Heart right ventricle (tissue), 16 donors: ENCODE data around the gene CSNK1D. TPM values are rescaled to one million over a fixed set of nuclear protein-coding genes. Genes with fewer than 3 reads are reported as not detected.
A peak's percentile ranks its signal among the peaks of the same experiment; 100 is the strongest.

ENCODE experiments used
- ATAC-seq, 8 donors: fragments of 200-7000 bp; cut with Tn5 transposase; one replicate each; pipeline ENCODE4 v1.9.1; 2020; ENCODE audit warnings: mild to moderate bottlenecking in 8 of 8, moderate library complexity in 8 of 8, moderate number of reproducible peaks in 1 of 8
- DNase-seq, 2 donors: peaks; one replicate each; pipeline ENCODE4 v3.0.0-alpha.2; 2020
- H3K27ac ChIP-seq, 10 donors: fragments of 200-600 bp; sonication (generic) in 2 of 10; one replicate each; pipeline versions ENCODE4 v1.5.0 to v1.8.0; 2020 to 2022; ENCODE audit warnings: mild to moderate bottlenecking in 3 of 10
- H3K27me3 ChIP-seq, 7 donors: fragments of 200-600 bp; one replicate each; pipeline ENCODE4 v1.8.0; 2021 to 2022; ENCODE audit warnings: mild to moderate bottlenecking in 2 of 7
- H3K36me3 ChIP-seq, 9 donors: fragments of 200-600 bp; sonication (generic) in 1 of 9; one replicate each; pipeline versions ENCODE4 v1.5.0 to v1.8.0; 2020 to 2022; ENCODE audit warnings: mild to moderate bottlenecking in 2 of 9
- H3K4me1 ChIP-seq, 9 donors: fragments of 200-600 bp; sonication (generic) in 1 of 9; one replicate each; pipeline versions ENCODE4 v1.5.0 to v1.8.0; 2020 to 2022; ENCODE audit warnings: mild to moderate bottlenecking in 4 of 9
- H3K4me3 ChIP-seq, 10 donors: fragments of 200-600 bp; sonication (generic) in 2 of 10; one replicate each; pipeline versions ENCODE4 v1.5.0 to v1.8.0; 2020 to 2022; ENCODE audit warnings: mild to moderate bottlenecking in 7 of 10, moderate library complexity in 2 of 10
- H3K9me3 ChIP-seq, 11 donors: fragments of 200-600 bp in 10 of 11; sonication (generic) in 2 of 11; one replicate each; pipeline versions ENCODE4 v1.5.0 to v1.8.0; 2013 to 2022; ENCODE audit warnings: mild to moderate bottlenecking in 2 of 11, control low read depth in 1 of 11, moderate library complexity in 1 of 11
- WGBS, 2 donors: extraction: QIAGEN DNeasy Blood & Tissue Kit; methylation state at CpG; one replicate each; pipeline ENCODE4 v1.1.7; 2013; ENCODE audit warnings: inconsistent platforms in 1 of 2; 5-methylcytosine and 5-hydroxymethylcytosine counted together
- intact Hi-C, 10 donors: fragments of 100-400 bp; cut with DNase I; formaldehyde crosslinking; loops; one replicate each; pipeline versions ENCODE4 v1.11.1 to v1.14.2; 2022
- polyA plus RNA-seq, 2 donors: library from polyadenylated mRNA; stranded (reverse); fragments of 200-250 nt; gene quantifications; one replicate each; pipeline ENCODE4 v1.2.3, GENCODE V29; 2013
- total RNA-seq, 10 donors: library from RNA; stranded (reverse); fragmentation: NEBNext Ultra II Directional in 3 of 10; extraction: Animal tissue kit (Norgen Biotek cat#: 25700) in 3 of 10; gene quantifications; one replicate each; pipeline versions ENCODE4 v1.2.1 to v1.2.4, GENCODE V29; 2021 to 2023
- TF ChIP-seq, protein P1 (sequence below), 9 donors: fragments of 200-600 bp; sonication (generic) in 2 of 9; IDR thresholded peaks; one replicate each; pipeline versions ENCODE4 v1.5.0 to v1.8.0; 2021 to 2022; ENCODE audit warnings: antibody characterized with exemption in 9 of 9, mild to moderate bottlenecking in 5 of 9, moderate library complexity in 1 of 9
- donor health status: Arrhythmogenic right ventricular cardiomyopathy.
- donor health status: ischemic (EF 13 %, LVEDD 7.1; RV severe dilation, severe dysfunction).
- donor health status: healthy with polysubstance abuse.
- donor health status: DM: no; HTN: yes; CAD: no.
- donor health status: DM: no; HTN: no; CAD: no.
- donor health status: ischemic (EF 25% LVEDD 6.9; RV normal size, moderate dysfunction).
- donor health status: ischemic (EF 25% LVEDD 5.7; RV mildly dilated, moderate dysfunction).
- donor health status: healthy.
- donor health status: DM: yes; HTN: yes; CAD: no.
- donor health status: Ischemic cardiomyopathy.
- donor health status: ischemic (EF 35%, LVEDD 5.7; RV mildly dilated, moderate dysfunction).
- donor health status: nonischemic (EF 11% LVEDD 7.7; RV severe dilation, severe dysfunction).
- donor health status: DM: yes; HTN: yes; CAD: no.
- donor health status: PGD.
- donor health status: ischemic (EF 29% LVEDD 5.4; RV normal size, mild dysfunction).
- donor health status: nonischemic (EF 23%, LVEDD 6.1; RV moderate dilation, normal function).

The CSNK1D gene
- total and polyA plus RNA-seq, 12 donors: 54.4 to 72.7 (median 66.8) TPM

DNA sequence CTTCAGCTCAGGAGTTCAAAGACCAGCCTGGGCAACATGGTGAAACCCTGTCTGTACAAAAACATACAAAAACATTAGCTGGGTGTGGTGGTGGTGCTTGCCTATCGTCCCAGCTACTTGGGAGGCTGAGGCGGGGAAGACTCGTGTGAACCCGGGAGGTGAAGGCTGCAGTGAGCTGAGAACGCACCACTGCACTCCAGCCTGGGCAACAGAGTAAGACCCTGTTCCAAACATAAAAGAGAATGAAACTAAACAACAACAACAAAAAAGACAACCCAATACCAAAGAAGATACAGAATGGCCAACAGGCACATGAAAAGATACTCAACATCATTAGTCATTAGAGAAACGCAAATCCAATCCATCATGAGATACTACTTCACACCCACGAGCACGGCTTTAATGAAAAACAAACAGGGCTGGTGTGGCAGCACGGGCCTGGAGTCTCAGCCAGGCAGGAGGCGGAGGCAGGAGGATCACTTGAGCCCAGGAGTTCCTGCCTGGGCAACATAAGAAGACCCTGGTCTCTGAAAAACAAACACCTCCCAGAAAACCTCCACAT is 52.1 kb downstream of the CSNK1D start:
- intact Hi-C loops: no loop called here
- TF ChIP-seq, protein P1, sequence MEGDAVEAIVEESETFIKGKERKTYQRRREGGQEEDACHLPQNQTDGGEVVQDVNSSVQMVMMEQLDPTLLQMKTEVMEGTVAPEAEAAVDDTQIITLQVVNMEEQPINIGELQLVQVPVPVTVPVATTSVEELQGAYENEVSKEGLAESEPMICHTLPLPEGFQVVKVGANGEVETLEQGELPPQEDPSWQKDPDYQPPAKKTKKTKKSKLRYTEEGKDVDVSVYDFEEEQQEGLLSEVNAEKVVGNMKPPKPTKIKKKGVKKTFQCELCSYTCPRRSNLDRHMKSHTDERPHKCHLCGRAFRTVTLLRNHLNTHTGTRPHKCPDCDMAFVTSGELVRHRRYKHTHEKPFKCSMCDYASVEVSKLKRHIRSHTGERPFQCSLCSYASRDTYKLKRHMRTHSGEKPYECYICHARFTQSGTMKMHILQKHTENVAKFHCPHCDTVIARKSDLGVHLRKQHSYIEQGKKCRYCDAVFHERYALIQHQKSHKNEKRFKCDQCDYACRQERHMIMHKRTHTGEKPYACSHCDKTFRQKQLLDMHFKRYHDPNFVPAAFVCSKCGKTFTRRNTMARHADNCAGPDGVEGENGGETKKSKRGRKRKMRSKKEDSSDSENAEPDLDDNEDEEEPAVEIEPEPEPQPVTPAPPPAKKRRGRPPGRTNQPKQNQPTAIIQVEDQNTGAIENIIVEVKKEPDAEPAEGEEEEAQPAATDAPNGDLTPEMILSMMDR (IDR thresholded peaks at IDR 0.05): no peak
- Histone ChIP-seq H3K4me1 (peaks cover under 1 to 44% (median 26%) of the 10 kb centered on the region in 9 donors), H3K4me3 (no peak overlapping the region), H3K36me3 (no peaks in the 10 kb centered on the region), H3K9me3 (no peaks in the 10 kb centered on the region), H3K27me3 (no peaks in the 10 kb centered on the region), H3K27ac (no peak overlapping the region)
- 78 to 84% methylated on average over 10 of the region's 10 CpGs for WGBS, 2 donors
- DNase-seq (no peak), ATAC-seq (no peak)

DNA sequence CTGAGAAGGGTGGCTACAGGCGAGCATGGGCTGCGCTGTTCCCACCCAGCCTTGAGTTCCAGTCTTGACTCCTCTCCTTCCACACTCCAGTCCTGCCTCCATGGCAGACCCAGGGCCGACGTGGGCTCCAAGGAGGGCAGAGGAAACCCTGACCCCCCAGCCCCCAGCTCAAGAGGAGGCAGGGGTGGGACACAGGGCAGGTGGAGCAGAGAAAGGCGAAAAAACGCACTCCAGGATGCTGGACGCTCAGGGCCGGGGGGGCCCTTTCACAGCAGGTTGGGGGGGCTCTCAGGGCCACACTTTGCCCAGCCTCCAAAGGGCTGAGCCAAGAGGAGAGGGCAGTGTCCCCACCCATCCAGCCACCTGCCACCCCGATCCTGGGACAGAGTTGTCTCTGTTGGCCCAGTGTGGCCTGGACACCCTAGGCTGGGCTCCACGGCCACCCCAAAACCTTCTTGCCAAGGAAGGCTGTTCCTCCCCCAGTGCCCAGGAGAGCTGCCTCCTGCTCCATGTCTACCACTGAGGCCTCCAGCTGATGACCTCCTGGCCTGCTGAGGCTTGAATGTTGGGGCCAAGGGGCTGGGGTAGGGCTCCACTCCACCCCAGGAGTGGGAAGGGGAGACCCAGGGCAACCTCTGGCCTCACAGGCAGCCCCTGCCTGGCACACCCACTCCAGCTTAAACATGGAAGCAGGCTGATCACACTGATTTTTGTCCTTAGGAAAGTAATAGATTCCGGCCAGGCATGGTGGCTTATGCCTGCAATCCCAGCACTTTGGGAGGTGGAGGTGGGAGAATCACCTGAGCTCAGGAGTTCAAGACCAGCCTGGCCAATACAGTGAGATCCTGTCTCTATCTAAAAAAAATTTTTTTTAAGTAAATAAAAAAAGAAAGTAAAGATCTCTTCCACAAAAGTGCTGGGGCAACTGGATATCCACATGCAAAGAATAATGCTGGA is 53.5 kb downstream of the CSNK1D start:
- no peaks in the 10 kb centered on the region for H3K36me3 ChIP-seq
- peak overlapping the region in 1 of 10 donors; percentile 50 for H3K27ac ChIP-seq
- H3K4me3 ChIP-seq: no peak overlapping the region
- TF ChIP-seq, protein P1 (IDR thresholded peaks at IDR 0.05): no peak
- no peaks in the 10 kb centered on the region for H3K27me3 ChIP-seq
- 86 to 90% methylated on average over 11 of the region's 11 CpGs for WGBS, 2 donors
- intact Hi-C loops: no loop called here
- ATAC-seq: no peak
- H3K4me1 ChIP-seq: peaks cover 0 to 48% (median 18%) of the 10 kb centered on the region in 9 donors
- H3K9me3 ChIP-seq: no peaks in the 10 kb centered on the region
- no peak for DNase-seq

DNA sequence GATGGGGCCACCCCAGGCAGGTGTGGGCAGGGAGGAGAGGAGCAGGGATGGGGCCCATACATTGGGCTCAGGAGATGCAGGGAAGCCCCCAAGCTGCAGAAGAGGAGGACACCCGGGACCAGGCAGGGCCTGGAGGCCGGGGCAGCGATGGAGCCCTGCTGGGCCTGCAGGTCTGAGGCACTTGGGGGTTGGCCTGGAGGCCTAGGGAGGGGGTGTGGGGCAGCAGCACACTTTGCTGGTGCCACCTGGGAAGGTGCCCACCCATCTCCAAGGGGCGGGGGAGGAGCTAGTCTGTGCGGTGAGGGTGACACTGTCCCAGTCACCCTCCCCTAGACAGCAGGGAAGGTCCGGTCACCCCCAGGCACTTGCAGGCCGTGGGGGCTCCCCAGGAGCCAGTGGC is 54.4 kb downstream of the CSNK1D start:
- Histone ChIP-seq H3K4me1 (peaks cover 0 to 58% (median 18%) of the 10 kb centered on the region in 9 donors), H3K4me3 (no peak overlapping the region), H3K9me3 (no peaks in the 10 kb centered on the region), H3K36me3 (no peaks in the 10 kb centered on the region), H3K27me3 (no peaks in the 10 kb centered on the region), H3K27ac (peak overlapping the region in 2 of 10 donors; percentile 52 to 96)
- 92 to 93% methylated on average over 7 of the region's 7 CpGs for WGBS, 2 donors
- intact Hi-C loops: no loop called here
- peak in 1 of 8 donors; percentile 10 for ATAC-seq
- TF ChIP-seq, protein P1 (IDR thresholded peaks at IDR 0.05): no peak
- no peak for DNase-seq

DNA sequence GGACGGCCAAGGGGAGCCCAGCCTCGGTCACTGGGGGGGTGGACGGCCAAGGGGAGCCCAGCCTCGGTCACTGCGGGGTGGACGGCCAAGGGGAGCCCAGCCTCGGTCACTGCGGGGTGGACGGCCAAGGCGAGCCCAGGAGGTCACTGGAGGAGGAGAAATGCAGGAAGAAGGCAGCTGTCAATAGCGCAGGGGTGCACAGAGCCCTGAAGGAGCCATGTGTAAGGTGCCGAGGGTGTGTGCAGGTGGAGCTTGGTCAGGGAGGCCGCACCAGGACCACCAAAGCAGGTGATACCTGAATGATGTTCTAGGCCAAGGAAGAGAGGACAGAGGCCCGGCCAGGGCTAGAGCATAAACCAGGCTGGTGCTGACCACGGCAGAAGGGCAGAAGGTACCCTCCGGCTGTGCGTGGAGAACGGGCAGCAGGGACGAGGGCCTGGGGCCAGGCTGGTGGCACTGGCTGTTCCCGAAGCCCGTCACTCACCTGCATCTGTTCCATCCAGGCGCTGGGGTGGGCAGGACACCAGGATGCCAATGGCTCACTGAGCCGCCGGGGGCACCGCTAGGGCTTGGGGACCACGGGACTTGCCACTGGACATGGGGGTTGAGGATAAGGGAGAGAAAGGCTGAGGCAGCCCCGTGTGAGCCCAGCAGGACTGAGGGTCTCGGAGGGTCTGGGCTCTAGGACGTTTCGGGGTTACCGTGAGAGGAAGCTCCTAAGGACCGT is 55.0 kb downstream of the CSNK1D start:
- 93 to 94% methylated on average over 31 to 32 of the region's 32 CpGs for WGBS, 2 donors
- no peak for DNase-seq

More for the DNA sequence above, 55.0 kb downstream of the CSNK1D start:
- ATAC-seq: no peak
- Histone ChIP-seq H3K27me3 (no peaks in the 10 kb centered on the region), H3K9me3 (no peaks in the 10 kb centered on the region), H3K27ac (peak overlapping the region in 2 of 10 donors; percentile 52 to 96), H3K4me3 (no peak overlapping the region), H3K4me1 (peaks cover 1 to 61% (median 19%) of the 10 kb centered on the region in 9 donors), H3K36me3 (no peaks in the 10 kb centered on the region)
- TF ChIP-seq, protein P1 (IDR thresholded peaks at IDR 0.05): no peak
- intact Hi-C loops: no loop called here
